ENCODE results near the gene NEK11. TPM values are rescaled to one million over a fixed set of nuclear protein-coding genes. Genes with fewer than 3 reads are reported as not detected.

NEK11 gene
- total RNA-seq, 2 donors from 2014 or later: 1.8 to 10.3 TPM

DNA sequence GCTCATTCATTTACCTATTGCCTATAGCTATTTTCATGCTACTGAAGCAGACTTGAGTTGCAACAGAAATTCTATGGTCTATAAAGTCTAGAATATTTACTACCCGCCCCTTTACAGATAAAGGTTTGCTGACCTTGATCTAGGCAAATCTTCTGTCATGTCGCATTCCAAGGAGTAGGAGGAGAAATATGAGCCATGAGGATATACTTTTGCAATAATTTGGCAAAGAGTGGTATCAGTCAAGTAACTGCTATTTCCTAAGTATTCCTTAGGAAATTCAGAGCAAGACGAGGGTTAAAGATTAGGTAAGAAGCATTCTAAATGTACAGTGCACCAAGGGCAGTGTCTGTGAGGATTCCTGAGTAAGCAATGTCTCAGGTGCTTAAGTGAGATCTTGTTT lies 233.8 kb downstream of the NEK11 start:
- no peak for ATAC-seq (ENCODE audit: insufficient number of reproducible peaks, low FRiP score, low read depth)
- no peaks in the 10 kb centered on the region for H3K4me1 ChIP-seq (ENCODE audit: control insufficient read depth in 1 of 2, low read depth in 2 of 2)
- no peaks in the 10 kb centered on the region for H3K27me3 ChIP-seq (replicated peaks; ENCODE audit: insufficient read depth)
- no peak for DNase-seq (ENCODE audit: low spot score)
- no peak overlapping the region for H3K4me3 ChIP-seq
- no peaks in the 10 kb centered on the region for H3K36me3 ChIP-seq
- no peak overlapping the region for H3K27ac ChIP-seq
- peaks cover 3% of the 10 kb centered on the region for H3K9me3 ChIP-seq
- TF ChIP-seq, protein P1, sequence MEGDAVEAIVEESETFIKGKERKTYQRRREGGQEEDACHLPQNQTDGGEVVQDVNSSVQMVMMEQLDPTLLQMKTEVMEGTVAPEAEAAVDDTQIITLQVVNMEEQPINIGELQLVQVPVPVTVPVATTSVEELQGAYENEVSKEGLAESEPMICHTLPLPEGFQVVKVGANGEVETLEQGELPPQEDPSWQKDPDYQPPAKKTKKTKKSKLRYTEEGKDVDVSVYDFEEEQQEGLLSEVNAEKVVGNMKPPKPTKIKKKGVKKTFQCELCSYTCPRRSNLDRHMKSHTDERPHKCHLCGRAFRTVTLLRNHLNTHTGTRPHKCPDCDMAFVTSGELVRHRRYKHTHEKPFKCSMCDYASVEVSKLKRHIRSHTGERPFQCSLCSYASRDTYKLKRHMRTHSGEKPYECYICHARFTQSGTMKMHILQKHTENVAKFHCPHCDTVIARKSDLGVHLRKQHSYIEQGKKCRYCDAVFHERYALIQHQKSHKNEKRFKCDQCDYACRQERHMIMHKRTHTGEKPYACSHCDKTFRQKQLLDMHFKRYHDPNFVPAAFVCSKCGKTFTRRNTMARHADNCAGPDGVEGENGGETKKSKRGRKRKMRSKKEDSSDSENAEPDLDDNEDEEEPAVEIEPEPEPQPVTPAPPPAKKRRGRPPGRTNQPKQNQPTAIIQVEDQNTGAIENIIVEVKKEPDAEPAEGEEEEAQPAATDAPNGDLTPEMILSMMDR (IDR thresholded peaks at IDR 0.05): no peak

- ATAC-seq (ENCODE audit: insufficient number of reproducible peaks, low FRiP score, low read depth) (no peak), DNase-seq (ENCODE audit: low spot score) (no peak)
- no peak overlapping the region for H3K27ac ChIP-seq
- H3K27me3 ChIP-seq (replicated peaks; ENCODE audit: insufficient read depth): no peaks in the 10 kb centered on the region
- no peaks in the 10 kb centered on the region for H3K36me3 ChIP-seq
- TF ChIP-seq, protein P1 (IDR thresholded peaks at IDR 0.05): no peak
- peaks cover 3% of the 10 kb centered on the region for H3K9me3 ChIP-seq
- no peaks in the 10 kb centered on the region for H3K4me1 ChIP-seq (ENCODE audit: control insufficient read depth in 1 of 2, low read depth in 2 of 2)
- no peak overlapping the region for H3K4me3 ChIP-seq
These were observed 234.4 kb downstream of the NEK11 start for GRCh38 chr3:131261104-131261503.

DNA sequence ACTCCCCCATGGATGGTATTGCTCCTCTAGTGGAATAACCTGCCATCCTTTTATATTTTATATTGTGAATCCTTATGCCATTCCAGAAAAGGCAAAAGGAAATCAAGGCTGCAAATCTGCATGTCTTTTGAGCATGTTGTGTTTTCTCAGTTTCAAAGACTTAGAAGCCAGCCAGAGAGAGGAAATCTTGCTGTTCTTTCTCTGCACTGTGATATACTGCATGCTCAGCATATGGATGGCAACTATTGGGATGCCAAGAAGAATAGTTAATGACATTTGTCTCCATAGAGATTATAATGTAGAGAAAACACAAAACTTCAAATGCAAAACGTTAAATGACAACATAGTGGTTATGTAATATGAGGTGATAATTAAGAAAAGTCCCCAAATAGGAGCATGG lies 248.9 kb downstream of the NEK11 start:
- no peaks in the 10 kb centered on the region for H3K4me1 ChIP-seq (ENCODE audit: control insufficient read depth in 1 of 2, low read depth in 2 of 2)
- H3K36me3 ChIP-seq: no peaks in the 10 kb centered on the region
- no peak overlapping the region for H3K27ac ChIP-seq
- no peak overlapping the region for H3K4me3 ChIP-seq
- no peaks in the 10 kb centered on the region for H3K27me3 ChIP-seq (replicated peaks; ENCODE audit: insufficient read depth)
- H3K9me3 ChIP-seq: no peaks in the 10 kb centered on the region
- ATAC-seq (ENCODE audit: insufficient number of reproducible peaks, low FRiP score, low read depth): no peak
- TF ChIP-seq, protein P1 (IDR thresholded peaks at IDR 0.05): no peak
- no peak for DNase-seq (ENCODE audit: low spot score)

GRCh38 chr3:131277836-131278497 lies 251.3 kb downstream of the NEK11 start:
- TF ChIP-seq, protein P1 (IDR thresholded peaks at IDR 0.05): no peak
- H3K9me3 ChIP-seq: no peaks in the 10 kb centered on the region
- H3K4me1 ChIP-seq (ENCODE audit: control insufficient read depth in 1 of 2, low read depth in 2 of 2): peaks cover 0 to 10% of the 10 kb centered on the region in 2 donors
- no peak overlapping the region for H3K27ac ChIP-seq
- DNase-seq (ENCODE audit: low spot score): no peak
- no peak overlapping the region for H3K4me3 ChIP-seq
- H3K27me3 ChIP-seq (replicated peaks; ENCODE audit: insufficient read depth): no peaks in the 10 kb centered on the region
- ATAC-seq (ENCODE audit: insufficient number of reproducible peaks, low FRiP score, low read depth): no peak
- no peaks in the 10 kb centered on the region for H3K36me3 ChIP-seq

- Histone ChIP-seq H3K9me3 (no peaks in the 10 kb centered on the region), H3K4me3 (no peak overlapping the region), H3K27ac (no peak overlapping the region), H3K36me3 (no peaks in the 10 kb centered on the region), H3K4me1 (ENCODE audit: control insufficient read depth in 1 of 2, low read depth in 2 of 2) (peaks cover 0 to 10% of the 10 kb centered on the region in 2 donors), H3K27me3 (replicated peaks; ENCODE audit: insufficient read depth) (no peaks in the 10 kb centered on the region)
- TF ChIP-seq, protein P1 (IDR thresholded peaks at IDR 0.05): no peak
- no peak for DNase-seq (ENCODE audit: low spot score)
- ATAC-seq (ENCODE audit: insufficient number of reproducible peaks, low FRiP score, low read depth): no peak
These were observed 252.9 kb downstream of the NEK11 start for GRCh38 chr3:131279577-131279976.

All from thoracic aorta (tissue), 2 donors.